GM21423 (cell line): ENCODE results near the gene CACNA1H.

Experiments
- ATAC-seq: cut with Tn5 transposase; IDR thresholded peaks from one replicate; pipeline ENCODE4 v1.9.1; 2021; ENCODE audit warnings: mild to moderate bottlenecking, moderate library complexity; ENCODE audit not compliant: unreplicated experiment

The CACNA1H gene

GRCh38 chr16:1156055-1156982, 3.4 kb downstream of the CACNA1H start:
- ATAC-seq = no peak

- ATAC-seq = no peak
Measured at GRCh38 chr16:1156983-1157638, 4.2 kb downstream of the CACNA1H start.

- ATAC-seq = no peak
Measured at GRCh38 chr16:1157639-1158455, 4.9 kb downstream of the CACNA1H start.

- ATAC-seq = no peak
Measured at GRCh38 chr16:1158456-1159324, 5.8 kb downstream of the CACNA1H start.

- no peak for ATAC-seq
Measured at GRCh38 chr16:1159325-1159972, 6.5 kb downstream of the CACNA1H start.

GRCh38 chr16:1159973-1160772, 7.3 kb downstream of the CACNA1H start:
- ATAC-seq = no peak

- no peak for ATAC-seq
Measured at GRCh38 chr16:1160773-1161348, 8.0 kb downstream of the CACNA1H start.

- no peak for ATAC-seq
Measured at GRCh38 chr16:1162701-1163566, 10.0 kb downstream of the CACNA1H start.

GRCh38 chr16:1163567-1164055, 10.7 kb downstream of the CACNA1H start:
- ATAC-seq = no peak

- no peak for ATAC-seq
Measured at GRCh38 chr16:1164382-1164781, 11.5 kb downstream of the CACNA1H start.

- no peak for ATAC-seq
Measured at GRCh38 chr16:1164975-1165374, 12.1 kb downstream of the CACNA1H start.

- no peak for ATAC-seq
Measured at GRCh38 chr16:1165511-1165910, 12.6 kb downstream of the CACNA1H start.

- no peak for ATAC-seq
Measured at GRCh38 chr16:1167276-1168107, 14.6 kb downstream of the CACNA1H start.

- no peak for ATAC-seq
Measured at GRCh38 chr16:1168837-1169236, 15.9 kb downstream of the CACNA1H start.

- no peak for ATAC-seq
Measured at GRCh38 chr16:1169285-1170075, 16.6 kb downstream of the CACNA1H start.

- ATAC-seq = no peak
Measured at GRCh38 chr16:1170076-1170418, 17.1 kb downstream of the CACNA1H start.
